Mammary microvascular endothelial cell (primary cell): Measurements from ENCODE around the gene CGNL1. TPM values are rescaled to one million over a fixed set of nuclear protein-coding genes. Genes with fewer than 3 reads are reported as not detected.

Experiments used
- total RNA-seq: library from RNA; depleted of rRNA; stranded (reverse); fragments of >200 nt; gene quantifications from 2 replicates; pipeline ENCODE4 v1.2.3, GENCODE V29; 2015

Gene CGNL1, protein sequence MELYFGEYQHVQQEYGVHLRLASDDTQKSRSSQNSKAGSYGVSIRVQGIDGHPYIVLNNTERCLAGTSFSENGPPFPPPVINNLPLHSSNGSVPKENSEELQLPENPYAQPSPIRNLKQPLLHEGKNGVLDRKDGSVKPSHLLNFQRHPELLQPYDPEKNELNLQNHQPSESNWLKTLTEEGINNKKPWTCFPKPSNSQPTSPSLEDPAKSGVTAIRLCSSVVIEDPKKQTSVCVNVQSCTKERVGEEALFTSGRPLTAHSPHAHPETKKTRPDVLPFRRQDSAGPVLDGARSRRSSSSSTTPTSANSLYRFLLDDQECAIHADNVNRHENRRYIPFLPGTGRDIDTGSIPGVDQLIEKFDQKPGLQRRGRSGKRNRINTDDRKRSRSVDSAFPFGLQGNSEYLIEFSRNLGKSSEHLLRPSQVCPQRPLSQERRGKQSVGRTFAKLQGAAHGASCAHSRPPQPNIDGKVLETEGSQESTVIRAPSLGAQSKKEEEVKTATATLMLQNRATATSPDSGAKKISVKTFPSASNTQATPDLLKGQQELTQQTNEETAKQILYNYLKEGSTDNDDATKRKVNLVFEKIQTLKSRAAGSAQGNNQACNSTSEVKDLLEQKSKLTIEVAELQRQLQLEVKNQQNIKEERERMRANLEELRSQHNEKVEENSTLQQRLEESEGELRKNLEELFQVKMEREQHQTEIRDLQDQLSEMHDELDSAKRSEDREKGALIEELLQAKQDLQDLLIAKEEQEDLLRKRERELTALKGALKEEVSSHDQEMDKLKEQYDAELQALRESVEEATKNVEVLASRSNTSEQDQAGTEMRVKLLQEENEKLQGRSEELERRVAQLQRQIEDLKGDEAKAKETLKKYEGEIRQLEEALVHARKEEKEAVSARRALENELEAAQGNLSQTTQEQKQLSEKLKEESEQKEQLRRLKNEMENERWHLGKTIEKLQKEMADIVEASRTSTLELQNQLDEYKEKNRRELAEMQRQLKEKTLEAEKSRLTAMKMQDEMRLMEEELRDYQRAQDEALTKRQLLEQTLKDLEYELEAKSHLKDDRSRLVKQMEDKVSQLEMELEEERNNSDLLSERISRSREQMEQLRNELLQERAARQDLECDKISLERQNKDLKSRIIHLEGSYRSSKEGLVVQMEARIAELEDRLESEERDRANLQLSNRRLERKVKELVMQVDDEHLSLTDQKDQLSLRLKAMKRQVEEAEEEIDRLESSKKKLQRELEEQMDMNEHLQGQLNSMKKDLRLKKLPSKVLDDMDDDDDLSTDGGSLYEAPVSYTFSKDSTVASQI
- 2.5 and 2.6 TPM in 2 replicates for total RNA-seq

DNA sequence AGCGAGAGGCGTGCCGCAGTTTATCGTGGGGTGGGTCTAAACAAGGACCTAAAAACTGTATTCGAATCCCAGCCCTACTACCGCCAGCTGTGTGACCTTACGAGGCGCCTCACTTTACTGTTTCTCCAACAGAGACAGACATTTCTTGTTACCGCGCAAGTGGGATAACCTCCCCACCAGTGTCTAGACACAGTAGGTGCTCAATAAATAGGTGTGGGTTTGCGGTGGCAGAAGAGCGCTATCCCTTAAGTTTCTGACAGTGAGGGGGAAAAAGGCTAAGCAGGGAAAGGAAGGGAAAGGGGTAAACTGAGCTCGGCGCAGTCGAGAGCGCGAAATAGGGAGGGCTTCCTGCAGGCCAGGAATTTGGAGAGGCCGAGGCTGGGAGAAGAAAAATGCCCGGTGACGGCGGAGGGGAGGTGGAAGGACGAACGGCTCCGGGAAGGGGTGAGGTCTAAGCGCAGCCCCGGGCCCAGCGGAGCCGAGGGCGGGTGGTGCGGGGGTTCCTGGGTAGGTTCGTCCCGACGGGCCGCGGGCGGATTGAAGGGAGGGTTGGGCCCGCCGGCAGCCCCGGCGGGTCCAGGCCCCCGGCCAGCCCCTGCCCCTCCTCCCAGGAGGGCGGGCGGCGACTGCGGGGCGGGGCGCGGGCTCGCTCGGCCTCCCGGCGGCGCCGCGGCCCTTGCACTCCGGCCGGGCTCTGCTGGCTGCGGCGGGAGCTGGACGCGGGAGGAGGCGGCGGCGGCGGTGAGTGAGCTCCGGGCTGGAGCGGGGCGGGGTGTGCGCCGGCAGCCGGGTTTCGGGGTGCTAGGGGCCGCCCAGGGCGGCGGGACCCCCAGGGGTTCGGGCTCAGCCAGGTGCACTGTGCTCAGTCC is at the start of gene CGNL1:
Gene CGNL1, plus strand, starts transcription at position 679 of the 869 bp plus-strand sequence. CDS start 61,495 bp downstream, outside the sequence.

DNA sequence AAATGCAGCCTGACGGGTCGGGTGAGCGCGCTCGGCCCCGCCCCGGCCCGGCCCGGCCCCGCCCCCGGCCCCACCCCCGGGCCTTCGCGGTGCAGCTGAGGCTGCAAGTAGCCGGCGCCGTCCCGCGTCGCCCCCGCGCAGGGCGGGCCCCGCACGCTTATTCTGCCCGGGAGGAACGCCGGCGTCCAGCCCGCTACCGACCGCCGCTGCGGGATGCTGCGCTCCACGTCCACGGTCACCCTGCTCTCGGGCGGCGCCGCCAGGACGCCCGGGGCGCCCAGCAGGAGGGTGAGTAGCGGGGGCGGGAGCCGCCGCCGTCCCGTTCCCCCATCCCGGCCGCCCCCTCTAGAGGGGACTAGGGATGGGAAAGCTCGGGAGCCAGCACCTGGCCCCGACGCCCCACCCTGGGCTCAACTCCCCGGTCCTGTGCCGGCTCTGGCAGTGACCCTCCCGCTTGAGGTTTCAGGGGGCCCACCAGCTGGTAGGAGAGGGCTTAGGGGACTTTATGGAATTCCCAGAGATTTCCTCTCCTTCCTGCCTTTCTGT is 215.6 kb downstream of the CGNL1 start, which contains the start of gene MYZAP:
Gene MYZAP, plus strand, starts transcription at position 83 of the 546 bp plus-strand sequence. Its CDS starts 131 bp downstream, at position 214.

Other genes with a start within 250 kb of the CGNL1 start
- gene MYZAP, start 215.4 kb downstream of the CGNL1 start, total RNA-seq, result 9.4 and 13.8 TPM in 2 replicates